GM12865 (cell line): ENCODE data around the gene RTL10.

Experiments used
- DNase-seq: peaks from one replicate; pipeline ENCODE4 v3.0.0; 2010; ENCODE audit warnings: low read depth
- H3K4me3 ChIP-seq: 2 replicates; pipeline ENCODE4 v1.5.1; 2011; ENCODE audit warnings: mild to moderate bottlenecking, low read depth, low read length, control low read depth
- CTCF ChIP-seq: IDR thresholded peaks from 2 replicates; pipeline ENCODE4 v1.5.1; 2011; ENCODE audit warnings: low read length, control low read depth, low read depth, inconsistent platforms; ENCODE audit not compliant: insufficient read depth; ENCODE audit errors: missing control alignments

The RTL10 gene

GRCh38 chr22:19866665-19867009, 12.0 kb upstream of the RTL10 start:
- no peak for DNase-seq
- no peak for TF ChIP-seq CTCF
- no peak overlapping the region for H3K4me3 ChIP-seq

- TF ChIP-seq CTCF: no peak
- no peak overlapping the region for H3K4me3 ChIP-seq
- no peak for DNase-seq
Measured at GRCh38 chr22:19865141-19865829, 10.6 kb upstream of the RTL10 start.

DNA sequence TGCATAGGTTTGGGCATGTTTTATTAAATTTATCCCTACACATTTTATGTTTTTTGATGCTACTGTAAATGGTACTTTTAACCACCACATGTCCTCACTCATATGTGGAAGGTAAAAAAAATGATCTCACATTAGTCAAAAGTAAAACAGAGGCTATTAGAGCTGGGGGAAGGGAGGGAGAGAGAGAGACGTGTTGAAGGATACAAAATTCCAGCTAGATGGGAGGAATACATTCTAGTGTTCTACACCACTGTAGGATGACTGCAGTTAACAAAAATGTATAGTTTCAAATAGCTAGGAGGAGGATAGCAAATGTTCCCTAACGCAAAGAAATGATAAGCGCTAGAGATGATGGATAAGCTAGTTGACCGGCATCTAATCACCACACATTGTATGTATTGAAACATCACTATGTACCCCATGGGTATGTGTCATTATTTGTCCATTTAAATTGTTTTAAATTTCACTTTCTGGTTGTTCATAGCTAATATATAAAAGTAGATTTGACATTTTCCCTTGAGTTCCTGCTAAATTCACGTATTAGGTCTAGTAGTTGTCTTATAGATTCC, 9.9 kb upstream of the RTL10 start:
- no peak for DNase-seq
- TF ChIP-seq CTCF: no peak

GRCh38 chr22:19863571-19863970, 8.9 kb upstream of the RTL10 start:
- H3K4me3 ChIP-seq: no peak overlapping the region
- DNase-seq: no peak

More for the DNA sequence above, 9.9 kb upstream of the RTL10 start:
- no peak overlapping the region for H3K4me3 ChIP-seq

GRCh38 chr22:19862619-19863246, 8.1 kb upstream of the RTL10 start:
- no peak for DNase-seq
- H3K4me3 ChIP-seq: no peak overlapping the region
- TF ChIP-seq CTCF: no peak

More at GRCh38 chr22:19863571-19863970, 8.9 kb upstream of the RTL10 start:
- TF ChIP-seq CTCF: no peak

DNA sequence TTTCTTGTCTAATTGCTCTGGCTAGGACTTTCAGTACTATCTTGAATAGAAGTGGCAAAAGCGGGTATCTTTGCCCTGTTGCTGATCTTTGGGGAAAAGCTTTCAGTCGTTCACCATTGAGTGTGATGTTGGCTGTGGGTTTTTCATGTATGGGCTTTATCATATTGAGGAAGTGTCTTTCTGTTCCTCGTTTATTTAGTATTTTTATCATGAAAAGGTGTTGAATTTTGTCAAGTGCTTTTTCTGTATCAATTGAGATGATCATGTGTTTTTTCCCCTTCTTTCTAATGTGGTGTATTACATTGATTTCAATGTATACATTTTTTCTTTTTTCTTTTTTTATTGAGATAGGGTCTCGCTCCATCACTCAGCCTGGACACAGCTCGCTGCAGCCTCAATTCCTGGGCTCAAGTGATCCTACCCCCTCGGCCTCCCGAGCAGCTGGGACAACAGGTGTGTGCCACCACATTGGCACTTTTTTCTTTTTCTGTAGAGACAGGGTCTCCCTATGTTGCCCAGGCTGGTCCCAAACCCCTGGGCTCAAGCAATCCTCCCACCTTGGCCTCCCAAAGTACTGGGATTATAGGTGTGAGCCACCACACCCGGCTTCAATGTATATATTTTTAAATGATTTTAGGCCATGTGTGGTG, 5.3 kb upstream of the RTL10 start:
- TF ChIP-seq CTCF: no peak
- no peak overlapping the region for H3K4me3 ChIP-seq
- no peak for DNase-seq
